Tibial nerve (tissue), 3 donors: Measurements from ENCODE around the gene ACLY.

Experiments
- CTCF ChIP-seq, 5 experiments: fragments of 200-600 bp in 3 of 5; fragments of 450-650 bp in 2 of 5; sonication (generic) in 3 of 5; IDR thresholded peaks; one replicate each; pipeline ENCODE4 v1.5.1; 2016 to 2019; ENCODE audit warnings: antibody characterized with exemption in 5 of 5, mild to moderate bottlenecking in 3 of 5, moderate library complexity in 2 of 5
- POLR2A ChIP-seq, 2 donors: fragments of 450-650 bp; IDR thresholded peaks; one replicate each; pipeline ENCODE4 v1.6.1; 2017; ENCODE audit warnings: antibody characterized with exemption in 2 of 2, mild to moderate bottlenecking in 2 of 2, moderate library complexity in 2 of 2

GRCh38 chr17:41893384-41893783, 25.4 kb downstream of the ACLY start:
- TF ChIP-seq POLR2A (IDR thresholded peaks at IDR 0.05) (no peak), CTCF (IDR thresholded peaks at IDR 0.05) (no peak)
